Endodermal cell (in vitro differentiated cells): Measurements from ENCODE around the gene PRR16. TPM values are rescaled to one million over a fixed set of nuclear protein-coding genes. Genes with fewer than 3 reads are reported as not detected.

ENCODE experiments used
- DNase-seq: peaks from one replicate; pipeline ENCODE4 v3.0.0-alpha.2; 2017
- H3K27ac ChIP-seq: 2 replicates; pipeline ENCODE4 v1.5.1; 2013; ENCODE audit warnings: mild to moderate bottlenecking, low read depth, low read length, moderate library complexity
- H3K27me3 ChIP-seq: 2 replicates; pipeline ENCODE4 v1.6.1; 2013; ENCODE audit warnings: mild to moderate bottlenecking, low read length, moderate library complexity; ENCODE audit not compliant: insufficient read depth, control insufficient read depth, poor library complexity, severe bottlenecking
- H3K36me3 ChIP-seq: 2 replicates; pipeline ENCODE4 v1.7.0; 2013; ENCODE audit warnings: mild to moderate bottlenecking, low read length, moderate library complexity; ENCODE audit not compliant: control insufficient read depth, insufficient read depth
- H3K4me1 ChIP-seq: one replicate; pipeline ENCODE4 v1.7.0; 2013; ENCODE audit warnings: low read length; ENCODE audit not compliant: control insufficient read depth, insufficient read depth
- H3K4me3 ChIP-seq: 2 replicates; pipeline ENCODE4 v1.5.1; 2013; ENCODE audit warnings: mild to moderate bottlenecking, low read length, moderate library complexity
- H3K9ac ChIP-seq: 2 replicates; pipeline ENCODE4 v1.6.1; 2013; ENCODE audit warnings: mild to moderate bottlenecking, low read length, moderate library complexity; ENCODE audit not compliant: poor library complexity, severe bottlenecking; ENCODE audit errors: extremely low read depth
- H3K9me3 ChIP-seq: 2 replicates; pipeline ENCODE4 v1.6.1; 2013; ENCODE audit warnings: mild to moderate bottlenecking, low read length, moderate library complexity; ENCODE audit not compliant: control insufficient read depth
- H3K27ac Mint-ChIP-seq: 2 replicates; pipeline ENCODE4 v1.8.0; 2020; ENCODE audit warnings: mixed read lengths
- H3K27me3 Mint-ChIP-seq: 2 replicates; pipeline ENCODE4 v1.8.0; 2021; ENCODE audit warnings: mild to moderate bottlenecking, mixed read lengths; ENCODE audit not compliant: insufficient read depth
- H3K36me3 Mint-ChIP-seq: 2 replicates; pipeline ENCODE4 v1.8.0; 2020; ENCODE audit warnings: low read depth, mixed read lengths
- H3K4me1 Mint-ChIP-seq: 2 replicates; pipeline ENCODE4 v1.8.0; 2020; ENCODE audit warnings: mixed read lengths
- H3K4me3 Mint-ChIP-seq: 2 replicates; pipeline ENCODE4 v1.8.0; 2020; ENCODE audit warnings: mild to moderate bottlenecking, moderate library complexity, mixed read lengths
- H3K9me3 Mint-ChIP-seq: 2 replicates; pipeline ENCODE4 v1.8.0; 2020; ENCODE audit warnings: mild to moderate bottlenecking, mixed read lengths
- WGBS, 2 experiments: methylation state at CpG; one replicate each; pipeline versions ENCODE4 v1.1.5 to v1.1.7; 2013; ENCODE audit warnings: missing lambda C conversion rate in 2 of 2, mixed read lengths in 1 of 2; ENCODE audit not compliant: insufficient coverage in 1 of 2, insufficient read length in 1 of 2; 5-methylcytosine and 5-hydroxymethylcytosine counted together
- total RNA-seq, 2 donors: library from RNA; stranded (reverse); fragmentation: NEBNext Ultra II Directional in 1 of 2; extraction: Animal tissue kit (Norgen Biotek cat#: 25700) in 1 of 2; gene quantifications; 2 replicates in 1 of 2; 3 replicates in 1 of 2; pipeline ENCODE4 v1.2.1, GENCODE V29; 2021
- TF ChIP-seq, protein P1 (sequence below): fragments of 200-600 bp; sonication (generic); conservative IDR thresholded peaks from 2 replicates; pipeline ENCODE4 v1.5.0; 2021; ENCODE audit warnings: antibody characterized with exemption, mild to moderate bottlenecking

The PRR16 gene
- total RNA-seq, 2 donors from 2014 or later: 0.53 to 0.64 TPM

DNA sequence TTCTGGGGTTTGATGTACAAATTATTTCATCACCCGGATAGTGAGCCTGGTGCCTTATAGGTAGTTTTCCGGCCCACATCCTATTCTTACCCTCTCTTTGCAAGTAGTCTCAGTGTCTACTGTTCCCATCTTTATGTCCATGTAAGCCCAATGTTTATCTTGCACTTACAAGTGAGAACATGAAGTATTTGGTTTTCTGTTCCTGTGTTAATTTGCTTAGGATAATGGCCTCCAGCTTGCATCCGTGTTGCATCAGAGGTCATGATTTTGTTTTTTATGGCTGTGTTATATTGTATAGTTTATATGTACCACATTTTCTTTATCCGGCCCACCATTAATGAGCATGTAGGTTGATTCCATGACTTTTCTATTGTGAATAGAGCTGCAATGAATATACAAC lies 136.5 kb downstream of the PRR16 start:
- Mint-ChIP-seq H3K36me3 (no peaks in the 10 kb centered on the region), H3K27ac (no peak overlapping the region), H3K4me3 (no peak overlapping the region), H3K9me3 (peaks cover 3% of the 10 kb centered on the region), H3K27me3 (peaks cover 11% of the 10 kb centered on the region), H3K4me1 (peaks cover 5% of the 10 kb centered on the region)
- H3K36me3 ChIP-seq: no peaks in the 10 kb centered on the region
- no peak overlapping the region for H3K4me3 ChIP-seq
- DNase-seq: no peak
- no peaks in the 10 kb centered on the region for H3K27me3 ChIP-seq
- no peaks in the 10 kb centered on the region for H3K4me1 ChIP-seq
- H3K27ac ChIP-seq: no peak overlapping the region
- WGBS, 2 experiments: 60 to 93% methylated on average over 1 to 3 of the region's 4 CpGs
- H3K9me3 ChIP-seq: no peaks in the 10 kb centered on the region
- H3K9ac ChIP-seq: no peak overlapping the region
- TF ChIP-seq, protein P1, sequence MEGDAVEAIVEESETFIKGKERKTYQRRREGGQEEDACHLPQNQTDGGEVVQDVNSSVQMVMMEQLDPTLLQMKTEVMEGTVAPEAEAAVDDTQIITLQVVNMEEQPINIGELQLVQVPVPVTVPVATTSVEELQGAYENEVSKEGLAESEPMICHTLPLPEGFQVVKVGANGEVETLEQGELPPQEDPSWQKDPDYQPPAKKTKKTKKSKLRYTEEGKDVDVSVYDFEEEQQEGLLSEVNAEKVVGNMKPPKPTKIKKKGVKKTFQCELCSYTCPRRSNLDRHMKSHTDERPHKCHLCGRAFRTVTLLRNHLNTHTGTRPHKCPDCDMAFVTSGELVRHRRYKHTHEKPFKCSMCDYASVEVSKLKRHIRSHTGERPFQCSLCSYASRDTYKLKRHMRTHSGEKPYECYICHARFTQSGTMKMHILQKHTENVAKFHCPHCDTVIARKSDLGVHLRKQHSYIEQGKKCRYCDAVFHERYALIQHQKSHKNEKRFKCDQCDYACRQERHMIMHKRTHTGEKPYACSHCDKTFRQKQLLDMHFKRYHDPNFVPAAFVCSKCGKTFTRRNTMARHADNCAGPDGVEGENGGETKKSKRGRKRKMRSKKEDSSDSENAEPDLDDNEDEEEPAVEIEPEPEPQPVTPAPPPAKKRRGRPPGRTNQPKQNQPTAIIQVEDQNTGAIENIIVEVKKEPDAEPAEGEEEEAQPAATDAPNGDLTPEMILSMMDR: no peak

DNA sequence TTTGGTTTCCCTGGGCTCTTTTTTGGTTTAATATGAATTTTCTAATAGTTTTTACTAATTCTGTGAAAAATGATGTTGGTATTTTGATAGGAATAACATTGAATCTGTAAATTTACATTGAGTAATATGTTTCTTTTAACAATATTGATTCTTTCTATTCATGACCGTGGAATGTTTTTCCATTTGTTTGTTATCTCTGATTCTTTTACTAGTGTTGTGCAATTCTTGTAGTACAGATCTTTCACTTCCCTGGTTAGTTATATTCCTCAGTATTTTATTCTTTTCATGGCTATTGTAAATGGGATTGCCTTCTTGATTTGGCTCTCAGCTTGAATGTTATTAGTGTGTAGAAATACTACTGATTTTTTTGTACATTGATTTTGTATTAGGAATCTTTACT lies 137.9 kb downstream of the PRR16 start:
- 100% methylated on average over 1 of the region's 1 CpG; no CpG with 5 or more reads in 1 of the 2 experiments for WGBS, 2 experiments

DNA sequence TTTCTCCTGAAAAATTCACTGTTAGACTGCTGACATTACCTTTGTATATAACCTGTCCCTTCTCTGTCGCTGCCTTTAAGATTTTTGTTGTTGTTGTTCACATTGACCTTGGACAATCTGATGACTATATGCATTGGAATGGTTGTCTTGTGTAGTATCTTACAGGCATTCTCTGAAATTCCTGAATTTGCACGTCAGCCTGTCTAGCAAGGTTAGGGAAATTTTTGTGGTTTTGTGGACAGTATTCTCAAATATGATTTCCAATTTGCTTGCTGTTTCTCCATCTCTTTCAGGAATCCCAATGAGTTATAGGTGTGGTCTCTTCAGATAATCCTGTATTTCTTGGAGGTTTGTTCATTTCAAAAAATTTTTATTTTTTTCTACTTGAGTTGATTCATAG lies 140.8 kb downstream of the PRR16 start:
- Mint-ChIP-seq H3K36me3 (no peaks in the 10 kb centered on the region), H3K4me3 (no peak overlapping the region), H3K9me3 (peaks cover 3% of the 10 kb centered on the region), H3K27me3 (peaks cover 28% of the 10 kb centered on the region), H3K4me1 (peaks cover 2% of the 10 kb centered on the region), H3K27ac (no peak overlapping the region)
- H3K9ac ChIP-seq: no peak overlapping the region
- WGBS, 2 experiments: 85 to 100% methylated on average over 1 to 2 of the region's 2 CpGs
- H3K4me3 ChIP-seq: no peak overlapping the region
- H3K27ac ChIP-seq: no peak overlapping the region
- TF ChIP-seq, protein P1: no peak
- DNase-seq: no peak
- H3K9me3 ChIP-seq: no peaks in the 10 kb centered on the region
- H3K4me1 ChIP-seq: no peaks in the 10 kb centered on the region
- H3K27me3 ChIP-seq: peaks cover 19% of the 10 kb centered on the region
- no peaks in the 10 kb centered on the region for H3K36me3 ChIP-seq

More for the DNA sequence above, 137.9 kb downstream of the PRR16 start:
- Histone ChIP-seq H3K36me3 (no peaks in the 10 kb centered on the region), H3K9ac (no peak overlapping the region), H3K27me3 (no peaks in the 10 kb centered on the region), H3K9me3 (no peaks in the 10 kb centered on the region), H3K27ac (no peak overlapping the region), H3K4me3 (no peak overlapping the region), H3K4me1 (no peaks in the 10 kb centered on the region)
- Mint-ChIP-seq H3K36me3 (no peaks in the 10 kb centered on the region), H3K4me1 (peaks cover 6% of the 10 kb centered on the region), H3K27ac (no peak overlapping the region), H3K9me3 (peaks cover 3% of the 10 kb centered on the region), H3K27me3 (peaks cover 15% of the 10 kb centered on the region), H3K4me3 (no peak overlapping the region)
- DNase-seq: no peak
- TF ChIP-seq, protein P1: no peak
